AG10803 (cell line): Measurements from ENCODE around the gene TPRG1.

Experiments
- DNase-seq: peaks from one replicate; pipeline ENCODE4 v3.0.0; 2010; ENCODE audit warnings: low read depth
- H3K4me3 ChIP-seq: 2 replicates; pipeline ENCODE4 v1.5.1; 2011; ENCODE audit warnings: mild to moderate bottlenecking, low read length, control low read depth
- TF ChIP-seq, protein P1 (sequence below): conservative IDR thresholded peaks from 2 replicates; pipeline ENCODE4 v1.5.1; 2011; ENCODE audit warnings: mild to moderate bottlenecking, low read length, control low read depth, inconsistent platforms

TPRG1 gene

DNA sequence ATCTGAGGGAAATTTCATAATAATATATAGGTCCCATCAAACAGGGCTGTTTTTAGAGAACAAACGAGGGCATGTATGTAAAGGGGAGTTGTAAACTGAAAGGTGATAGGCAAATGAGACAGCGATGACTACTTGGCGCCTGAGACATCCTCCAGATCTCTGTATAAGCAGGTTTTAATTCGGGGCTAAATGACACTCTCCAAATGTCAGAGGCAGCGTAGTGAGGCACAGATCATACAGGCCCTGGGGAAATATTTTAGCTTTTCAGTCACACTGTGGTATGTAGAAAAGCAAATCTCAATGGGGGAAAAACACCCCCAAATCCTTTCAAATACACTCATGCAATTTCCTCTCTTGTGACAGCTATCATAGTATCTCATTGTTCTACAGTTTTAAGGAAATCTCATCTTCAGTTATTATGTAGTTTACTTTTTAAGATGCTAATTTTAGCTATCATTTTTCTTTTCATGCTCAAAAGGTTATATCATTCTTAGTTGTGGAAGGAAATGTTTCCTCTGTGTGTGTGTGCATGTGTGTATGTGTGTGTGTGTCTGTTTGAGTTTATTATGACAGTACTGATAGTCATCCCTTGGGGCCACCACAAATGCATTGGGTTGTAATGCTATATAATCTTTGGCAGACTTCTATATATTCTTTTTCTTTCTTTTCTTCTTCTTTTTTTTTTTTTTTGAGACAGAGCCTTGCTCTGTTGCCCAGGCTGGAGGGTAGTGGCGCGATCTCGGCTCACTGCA, 1.1 kb downstream of the TPRG1 start:
- TF ChIP-seq, protein P1, sequence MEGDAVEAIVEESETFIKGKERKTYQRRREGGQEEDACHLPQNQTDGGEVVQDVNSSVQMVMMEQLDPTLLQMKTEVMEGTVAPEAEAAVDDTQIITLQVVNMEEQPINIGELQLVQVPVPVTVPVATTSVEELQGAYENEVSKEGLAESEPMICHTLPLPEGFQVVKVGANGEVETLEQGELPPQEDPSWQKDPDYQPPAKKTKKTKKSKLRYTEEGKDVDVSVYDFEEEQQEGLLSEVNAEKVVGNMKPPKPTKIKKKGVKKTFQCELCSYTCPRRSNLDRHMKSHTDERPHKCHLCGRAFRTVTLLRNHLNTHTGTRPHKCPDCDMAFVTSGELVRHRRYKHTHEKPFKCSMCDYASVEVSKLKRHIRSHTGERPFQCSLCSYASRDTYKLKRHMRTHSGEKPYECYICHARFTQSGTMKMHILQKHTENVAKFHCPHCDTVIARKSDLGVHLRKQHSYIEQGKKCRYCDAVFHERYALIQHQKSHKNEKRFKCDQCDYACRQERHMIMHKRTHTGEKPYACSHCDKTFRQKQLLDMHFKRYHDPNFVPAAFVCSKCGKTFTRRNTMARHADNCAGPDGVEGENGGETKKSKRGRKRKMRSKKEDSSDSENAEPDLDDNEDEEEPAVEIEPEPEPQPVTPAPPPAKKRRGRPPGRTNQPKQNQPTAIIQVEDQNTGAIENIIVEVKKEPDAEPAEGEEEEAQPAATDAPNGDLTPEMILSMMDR = no peak
- no peak overlapping the region for H3K4me3 ChIP-seq
- DNase-seq = no peak

GRCh38 chr3:189184566-189184965, 12.8 kb downstream of the TPRG1 start:
- H3K4me3 ChIP-seq = no peak overlapping the region
- TF ChIP-seq, protein P1 = no peak
- DNase-seq = no peak

- H3K4me3 ChIP-seq = no peak overlapping the region
- DNase-seq = peak; percentile 8
- TF ChIP-seq, protein P1 = no peak
These were observed 14.3 kb downstream of the TPRG1 start for GRCh38 chr3:189186101-189186500.

- H3K4me3 ChIP-seq = no peak overlapping the region
- TF ChIP-seq, protein P1 = no peak
- DNase-seq = no peak
These were observed 16.7 kb downstream of the TPRG1 start for GRCh38 chr3:189188466-189188865.

DNA sequence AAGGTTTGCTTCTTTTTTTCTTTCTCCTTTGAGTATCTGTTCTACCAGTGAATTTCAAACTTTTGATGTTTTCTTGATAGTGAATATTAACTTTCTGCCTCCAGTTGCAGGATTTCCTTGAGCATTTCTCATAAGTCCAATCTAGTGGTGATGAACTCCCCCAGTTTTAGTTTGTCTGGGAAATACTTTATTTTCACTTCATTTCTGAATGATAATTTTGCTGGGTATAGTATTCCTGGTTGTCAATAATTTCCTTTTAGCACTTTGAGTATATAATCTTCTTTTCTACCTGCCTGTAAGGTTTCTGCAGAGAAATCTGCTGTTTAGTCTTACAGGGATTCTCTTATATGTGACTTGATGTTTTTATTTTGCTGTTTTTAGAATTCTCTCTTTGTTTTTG, 21.0 kb downstream of the TPRG1 start:
- DNase-seq = no peak
- H3K4me3 ChIP-seq = no peak overlapping the region
- TF ChIP-seq, protein P1 = no peak

DNA sequence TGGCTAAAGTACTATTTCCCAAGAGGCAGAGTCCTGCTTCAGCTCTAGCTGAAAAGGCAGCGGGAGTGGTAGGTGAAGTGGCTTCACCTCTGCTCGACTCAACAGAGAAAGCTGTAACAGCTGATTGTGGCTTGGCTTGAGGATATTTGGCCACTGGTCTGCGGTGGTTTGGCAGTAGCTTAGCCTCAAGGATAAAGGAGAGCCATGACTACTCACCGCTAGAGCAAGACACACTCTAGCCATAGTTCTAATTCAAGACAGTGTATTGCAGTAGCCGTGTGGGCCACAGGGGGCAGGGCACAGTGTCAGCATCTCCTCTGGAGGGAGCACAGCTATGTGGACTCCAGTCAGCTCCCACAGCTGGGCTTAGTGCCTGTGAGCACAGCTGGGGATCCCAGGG, 23.5 kb downstream of the TPRG1 start:
- TF ChIP-seq, protein P1 = no peak
- no peak for DNase-seq
- H3K4me3 ChIP-seq = no peak overlapping the region

GRCh38 chr3:189202106-189202505, 30.3 kb downstream of the TPRG1 start:
- DNase-seq = no peak
- TF ChIP-seq, protein P1 = no peak
- no peak overlapping the region for H3K4me3 ChIP-seq
